NCI-H187 treated with DMSO at 0.1 percent for 48 hours (cell line): ENCODE data around the gene TMEM178B.
"Not testable (repeated sequence)": the region's sequence is repeated elsewhere in the genome, so short reads cannot be mapped to it uniquely, and the experiment has no call there.

ENCODE experiments used
- DNase-seq: peaks from one replicate; lab custom pipeline; 2025; lab: John Stamatoyannopoulos, UW

TMEM178B gene

GRCh38 chr7:141073641-141074161 is at the start of gene TMEM178B:
TMEM178B (plus strand) TSS chr7:141074064.
- DNase-seq = no peak

GRCh38 chr7:141024668-141025067 is 49.2 kb upstream of the TMEM178B start:
- DNase-seq = no peak

GRCh38 chr7:141027043-141027442 is 46.8 kb upstream of the TMEM178B start:
- DNase-seq = no peak

GRCh38 chr7:141028767-141029166 is 45.1 kb upstream of the TMEM178B start:
- DNase-seq = no peak

- not testable (repeated sequence) for DNase-seq
Measured at GRCh38 chr7:141032539-141033323, 41.1 kb upstream of the TMEM178B start.

GRCh38 chr7:141038100-141038499 is 35.8 kb upstream of the TMEM178B start:
- DNase-seq = not testable (repeated sequence)

- no peak for DNase-seq
Measured at GRCh38 chr7:141039376-141039775, 34.5 kb upstream of the TMEM178B start.

GRCh38 chr7:141042222-141043193 is 31.4 kb upstream of the TMEM178B start:
- no peak for DNase-seq

GRCh38 chr7:141043616-141044015 is 30.2 kb upstream of the TMEM178B start:
- DNase-seq = no peak

- DNase-seq = no peak
Measured at GRCh38 chr7:141045126-141045841, 28.6 kb upstream of the TMEM178B start.

GRCh38 chr7:141045842-141046620 is 27.8 kb upstream of the TMEM178B start:
- no peak for DNase-seq

GRCh38 chr7:141053626-141054025 is 20.2 kb upstream of the TMEM178B start:
- DNase-seq = peak; percentile 36

- no peak for DNase-seq
Measured at GRCh38 chr7:141055146-141055545, 18.7 kb upstream of the TMEM178B start.

- DNase-seq = no peak
Measured at GRCh38 chr7:141057788-141058187, 16.1 kb upstream of the TMEM178B start.

GRCh38 chr7:141067856-141068255 is 6.0 kb upstream of the TMEM178B start:
- DNase-seq = not testable (repeated sequence)

- peak; percentile 89 for DNase-seq
Measured at GRCh38 chr7:141071260-141071854, 2.5 kb upstream of the TMEM178B start.

- peak; percentile 53 for DNase-seq
Measured at GRCh38 chr7:141071855-141072547, 1.9 kb upstream of the TMEM178B start.

GRCh38 chr7:141072548-141073172 is 1.2 kb upstream of the TMEM178B start:
- DNase-seq = peak; percentile 88

- no peak for DNase-seq
Measured at GRCh38 chr7:141073173-141073640, 657 bp upstream of the TMEM178B start.
